GM18519 (cell line): ENCODE data around the gene IDH3G.

Experiments
- ATAC-seq: cut with Tn5 transposase; IDR thresholded peaks from one replicate; pipeline ENCODE4 v1.9.1; 2021; ENCODE audit warnings: mild to moderate bottlenecking, moderate library complexity; ENCODE audit not compliant: unreplicated experiment, low FRiP score

The IDH3G gene

DNA sequence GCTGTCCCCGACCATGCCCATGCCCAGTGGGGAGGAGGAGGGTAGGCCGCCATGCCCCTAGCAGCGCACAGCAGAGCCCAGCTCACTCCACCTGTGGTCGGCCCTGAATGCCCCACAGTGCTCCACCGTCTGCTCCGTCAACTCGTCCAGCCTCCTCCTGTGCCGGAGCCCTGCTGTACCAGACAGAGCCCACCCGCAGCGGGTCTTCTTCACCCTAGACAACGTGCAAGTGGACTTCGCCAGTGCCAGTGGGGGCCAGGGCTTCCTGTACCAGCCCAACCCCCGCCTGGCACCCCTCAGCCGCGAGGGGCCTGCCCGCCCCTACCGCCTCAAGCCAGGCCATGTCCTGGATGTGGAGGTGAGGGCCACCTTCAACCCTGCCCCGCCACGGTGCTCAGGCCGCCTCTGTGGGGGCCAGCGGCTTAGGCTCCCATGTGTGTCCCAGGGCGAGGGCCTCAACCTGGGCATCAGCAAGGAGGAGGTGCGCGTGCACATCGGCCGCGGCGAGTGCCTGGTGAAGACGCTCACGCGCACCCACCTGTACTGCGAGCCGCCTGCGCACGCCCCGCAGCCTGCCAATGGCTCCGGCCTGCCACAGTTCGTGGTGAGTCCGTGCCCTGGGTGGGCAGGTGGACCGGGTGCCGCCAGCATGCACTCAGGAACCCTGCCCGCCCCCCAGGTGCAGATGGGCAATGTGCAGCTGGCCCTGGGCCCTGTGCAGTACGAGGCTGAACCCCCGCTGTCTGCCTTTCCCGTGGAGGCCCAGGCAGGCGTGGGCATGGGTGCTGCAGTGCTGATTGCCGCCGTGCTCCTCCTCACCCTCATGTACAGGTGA is 20.2 kb downstream of the IDH3G start:
- ATAC-seq = no peak

DNA sequence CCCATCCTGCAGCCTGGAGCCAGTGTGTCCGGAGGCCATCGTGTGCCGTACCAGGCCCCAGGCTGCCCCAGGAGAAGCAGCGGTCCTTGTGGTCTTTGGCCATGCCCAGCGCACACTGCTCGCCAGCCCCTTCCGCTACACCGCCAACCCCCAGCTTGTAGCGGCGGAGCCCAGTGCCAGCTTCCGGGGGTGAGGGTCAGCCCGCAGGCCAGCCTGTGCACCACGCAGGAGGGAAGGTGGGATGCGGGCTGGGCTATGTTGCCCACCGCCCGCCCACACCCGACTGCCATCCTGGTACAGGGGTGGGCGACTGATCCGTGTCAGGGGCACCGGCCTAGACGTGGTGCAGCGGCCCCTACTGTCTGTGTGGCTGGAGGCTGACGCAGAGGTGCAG is 21.0 kb downstream of the IDH3G start:
- ATAC-seq = no peak

DNA sequence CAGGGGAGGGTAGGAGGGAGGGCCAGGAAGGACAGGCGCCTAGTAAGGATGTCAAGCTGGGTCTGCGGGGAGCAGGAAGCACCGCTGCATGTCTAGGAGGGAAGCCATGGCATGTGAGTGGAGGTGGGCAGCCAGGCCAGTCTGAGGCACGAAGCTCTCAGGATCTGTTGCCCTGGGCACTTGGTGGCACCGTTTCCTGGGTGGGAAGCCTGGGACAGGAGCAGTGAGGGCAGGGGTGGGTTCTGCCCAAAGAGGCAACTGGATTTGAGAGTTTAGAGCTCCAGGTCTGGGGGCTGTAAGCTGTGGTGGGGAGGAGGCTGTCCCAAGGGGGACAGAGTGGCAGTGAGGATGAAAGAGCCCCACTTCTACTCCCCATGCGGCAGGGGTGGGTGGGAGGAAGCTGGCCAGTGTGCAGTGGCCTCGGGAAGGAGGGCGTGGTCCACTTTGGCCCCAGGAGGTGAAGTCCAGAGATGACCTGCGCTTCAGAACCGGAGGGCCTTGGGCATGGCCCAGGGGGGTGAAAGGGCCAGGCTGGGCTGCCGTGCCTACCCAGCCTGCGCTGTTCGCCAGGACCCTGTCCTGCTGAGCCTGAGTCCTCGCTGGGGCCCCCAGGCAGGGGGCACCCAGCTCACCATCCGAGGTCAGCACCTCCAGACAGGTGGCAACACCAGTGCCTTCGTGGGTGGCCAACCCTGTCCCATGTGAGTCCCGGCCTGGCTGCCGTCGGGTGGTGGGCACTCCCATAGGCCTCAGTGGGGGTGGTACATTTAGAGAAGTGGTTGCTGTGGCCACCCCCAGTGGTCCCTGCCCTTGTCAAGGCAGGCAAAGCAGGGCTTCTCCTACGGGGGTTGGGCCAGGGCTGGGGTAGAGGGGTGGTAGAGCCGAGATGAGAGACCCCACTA is 21.6 kb downstream of the IDH3G start:
- no peak for ATAC-seq

DNA sequence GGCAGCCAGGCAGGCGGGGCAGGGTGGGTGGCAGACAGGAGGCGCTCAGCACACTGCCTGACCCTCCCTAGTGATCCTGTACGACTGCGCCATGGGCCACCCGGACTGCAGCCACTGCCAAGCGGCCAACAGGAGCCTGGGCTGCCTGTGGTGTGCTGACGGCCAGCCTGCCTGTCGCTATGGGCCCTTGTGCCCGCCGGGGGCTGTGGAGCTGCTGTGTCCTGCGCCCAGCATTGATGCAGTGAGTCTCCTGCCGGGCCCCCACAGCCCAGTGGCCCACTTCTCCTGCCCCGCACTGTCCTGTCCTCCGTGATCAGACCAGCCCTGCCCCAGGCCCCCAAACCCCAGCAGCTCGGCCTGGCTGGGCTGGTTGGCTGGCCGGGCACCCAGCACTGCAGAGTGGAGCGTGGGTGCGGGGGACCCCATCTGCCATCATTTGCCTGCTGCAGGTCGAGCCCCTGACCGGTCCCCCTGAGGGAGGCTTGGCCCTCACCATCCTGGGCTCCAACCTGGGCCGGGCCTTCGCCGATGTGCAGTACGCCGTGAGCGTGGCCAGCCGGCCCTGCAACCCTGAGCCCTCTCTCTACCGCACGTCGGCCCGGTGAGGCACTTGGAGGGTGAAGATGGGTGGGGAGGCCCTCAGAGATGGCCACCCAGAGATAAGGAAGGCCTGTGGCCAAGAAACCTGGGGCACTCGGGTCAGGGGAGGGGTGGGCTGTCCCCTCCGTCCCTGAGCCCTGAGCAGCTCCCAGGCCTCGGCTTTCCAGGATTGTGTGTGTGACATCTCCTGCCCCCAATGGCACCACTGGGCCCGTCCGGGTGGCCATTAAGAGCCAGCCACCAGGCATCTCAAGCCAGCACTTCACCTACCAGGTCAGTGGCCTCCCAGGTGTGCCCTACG is 22.5 kb downstream of the IDH3G start:
- ATAC-seq = no peak

DNA sequence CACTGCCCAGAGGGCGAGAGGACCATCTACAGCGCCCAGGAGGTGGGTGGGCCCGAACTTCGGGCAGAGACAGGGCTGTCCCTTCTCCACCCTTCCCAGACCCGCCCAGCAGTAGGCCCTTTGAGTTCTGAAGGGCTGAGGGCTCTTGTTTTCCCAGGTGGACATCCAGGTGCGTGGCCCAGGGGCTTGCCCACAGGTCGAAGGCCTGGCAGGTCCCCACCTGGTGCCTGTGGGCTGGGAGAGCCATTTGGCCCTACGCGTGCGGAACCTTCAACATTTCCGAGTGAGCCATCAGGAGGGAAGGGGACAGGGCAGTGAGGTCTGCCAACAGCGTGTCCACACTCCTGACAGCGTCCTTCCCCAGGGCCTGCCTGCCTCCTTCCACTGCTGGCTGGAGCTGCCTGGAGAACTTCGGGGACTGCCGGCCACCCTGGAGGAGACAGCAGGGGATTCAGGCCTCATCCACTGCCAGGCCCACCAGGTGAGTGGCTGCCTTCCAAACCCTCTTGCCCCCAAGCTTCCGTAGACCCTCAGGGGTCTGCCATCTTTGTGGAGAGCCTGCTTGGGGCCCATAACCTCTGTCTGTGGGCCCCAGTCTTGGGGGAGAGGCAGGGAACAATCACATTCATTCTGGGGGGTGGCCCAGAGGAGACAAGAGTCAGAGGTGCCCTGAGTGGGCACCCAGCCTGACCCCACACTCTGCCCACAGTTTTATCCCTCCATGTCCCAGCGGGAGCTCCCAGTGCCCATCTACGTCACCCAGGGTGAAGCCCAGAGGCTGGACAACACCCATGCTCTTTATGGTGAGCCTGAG is 23.4 kb downstream of the IDH3G start:
- no peak for ATAC-seq

DNA sequence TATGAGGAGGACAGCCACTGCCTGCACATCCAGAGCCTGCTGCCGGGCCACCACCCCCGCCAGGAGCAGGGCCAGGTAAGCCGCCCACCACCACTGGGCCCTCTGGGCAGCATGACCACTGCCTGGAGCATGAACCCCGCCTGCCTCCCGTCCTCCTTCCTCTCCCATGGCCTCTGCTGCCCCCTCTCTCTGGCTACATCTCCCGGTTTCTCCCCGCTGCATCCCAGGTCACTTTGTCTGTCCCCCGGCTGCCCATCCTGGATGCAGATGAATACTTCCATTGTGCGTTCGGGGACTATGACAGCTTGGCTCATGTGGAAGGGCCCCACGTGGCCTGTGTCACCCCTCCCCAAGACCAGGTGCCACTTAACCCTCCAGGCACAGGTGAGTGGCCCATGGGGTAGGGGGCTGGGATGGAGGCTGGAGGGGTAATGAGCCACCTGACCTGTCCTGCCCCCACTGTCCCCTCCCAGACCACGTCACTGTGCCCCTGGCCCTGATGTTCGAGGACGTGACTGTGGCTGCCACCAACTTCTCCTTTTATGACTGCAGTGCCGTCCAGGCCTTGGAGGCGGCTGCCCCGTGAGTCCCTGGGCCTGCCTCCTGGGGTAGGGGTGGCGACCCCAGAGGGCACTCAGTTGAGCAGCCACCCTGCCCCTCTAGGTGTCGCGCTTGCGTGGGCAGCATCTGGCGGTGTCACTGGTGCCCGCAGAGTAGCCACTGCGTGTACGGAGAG is 24.1 kb downstream of the IDH3G start:
- ATAC-seq = no peak

DNA sequence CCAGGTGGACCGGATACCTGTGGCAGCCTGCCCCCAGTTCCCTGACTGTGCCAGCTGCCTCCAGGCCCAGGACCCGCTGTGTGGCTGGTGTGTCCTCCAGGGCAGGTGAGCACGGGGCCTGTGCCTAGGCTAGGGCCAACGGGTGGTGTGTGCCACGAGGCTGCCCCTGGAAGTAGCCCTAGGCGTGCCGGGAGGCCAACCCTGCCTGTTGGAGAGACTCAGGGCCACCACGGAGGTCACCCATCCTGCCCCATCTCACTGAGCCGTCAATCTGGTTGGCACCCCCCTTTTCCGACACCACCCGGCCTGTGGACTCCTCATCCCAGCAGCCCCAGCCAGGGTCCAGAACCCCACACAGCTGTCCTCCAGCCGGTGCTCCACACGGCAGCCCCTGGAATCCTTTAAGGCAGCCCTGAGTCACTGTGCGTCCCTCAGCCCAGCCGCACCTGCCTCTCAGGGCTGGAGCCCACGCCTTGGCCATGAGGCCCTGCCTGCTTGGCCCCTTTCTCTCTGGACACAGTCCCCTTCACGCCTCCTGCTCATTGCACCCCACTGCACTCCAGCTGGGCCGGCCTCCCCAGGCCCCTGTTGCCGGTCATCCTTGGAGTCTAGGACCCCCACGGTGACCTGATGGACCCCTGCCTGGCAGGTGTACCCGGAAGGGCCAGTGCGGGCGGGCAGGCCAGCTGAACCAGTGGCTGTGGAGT is 24.9 kb downstream of the IDH3G start:
- ATAC-seq = no peak

DNA sequence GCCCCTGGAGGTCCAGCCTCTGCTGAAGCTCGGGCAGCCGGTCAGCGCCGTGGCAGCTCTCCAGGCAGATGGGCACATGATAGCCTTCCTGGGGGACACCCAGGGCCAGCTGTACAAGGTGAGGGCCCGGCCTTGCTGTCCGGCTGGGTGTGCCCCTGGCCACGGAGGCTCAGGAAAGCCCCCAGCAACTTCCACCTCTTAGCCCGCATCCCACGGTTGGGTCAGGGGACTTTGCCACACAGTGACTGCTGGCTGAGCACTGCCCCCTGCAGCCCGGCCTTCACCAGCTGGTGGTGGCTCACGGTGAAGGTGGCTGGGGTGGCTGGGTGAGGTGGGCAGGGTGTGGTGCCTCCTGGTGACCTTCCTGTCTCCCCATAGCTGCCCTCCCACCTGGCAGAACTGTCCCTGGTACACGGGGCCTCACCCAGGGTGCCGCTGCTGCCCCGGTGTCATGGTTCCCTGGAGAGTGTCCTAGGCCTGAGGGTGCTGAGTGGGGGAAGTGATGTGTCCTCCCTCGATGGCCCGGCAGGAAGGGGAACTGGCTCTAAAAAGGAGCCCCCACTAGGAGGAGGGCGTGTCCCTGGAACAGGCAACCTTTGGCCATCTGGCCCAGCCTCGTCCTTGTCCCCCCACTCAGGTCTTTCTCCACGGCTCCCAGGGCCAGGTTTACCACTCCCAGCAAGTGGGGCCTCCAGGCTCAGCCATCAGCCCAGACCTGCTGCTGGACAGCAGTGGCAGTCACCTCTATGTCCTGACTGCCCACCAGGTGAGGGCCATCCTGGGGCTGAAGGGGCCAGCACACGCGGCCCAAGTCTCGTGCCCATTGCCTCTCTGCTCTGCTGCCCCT is 25.6 kb downstream of the IDH3G start:
- ATAC-seq = no peak

DNA sequence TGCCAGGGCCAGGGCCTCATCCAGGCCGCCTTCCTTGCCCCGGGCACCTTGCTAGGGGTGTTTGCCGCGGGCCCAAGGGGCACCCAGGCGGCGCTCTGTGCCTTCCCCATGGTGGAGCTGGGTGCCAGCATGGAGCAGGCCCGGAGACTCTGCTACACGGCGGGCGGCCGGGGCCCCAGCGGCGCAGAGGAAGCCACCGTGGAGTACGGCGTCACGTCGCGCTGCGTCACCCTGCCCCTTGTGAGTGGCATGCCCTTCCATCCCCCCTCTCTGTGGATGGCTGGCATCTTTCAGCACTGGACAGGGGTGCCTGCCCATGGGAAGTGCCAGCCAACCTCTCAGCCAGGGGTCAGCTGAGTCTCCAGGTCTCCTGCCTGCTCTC is 26.5 kb downstream of the IDH3G start:
- no peak for ATAC-seq

DNA sequence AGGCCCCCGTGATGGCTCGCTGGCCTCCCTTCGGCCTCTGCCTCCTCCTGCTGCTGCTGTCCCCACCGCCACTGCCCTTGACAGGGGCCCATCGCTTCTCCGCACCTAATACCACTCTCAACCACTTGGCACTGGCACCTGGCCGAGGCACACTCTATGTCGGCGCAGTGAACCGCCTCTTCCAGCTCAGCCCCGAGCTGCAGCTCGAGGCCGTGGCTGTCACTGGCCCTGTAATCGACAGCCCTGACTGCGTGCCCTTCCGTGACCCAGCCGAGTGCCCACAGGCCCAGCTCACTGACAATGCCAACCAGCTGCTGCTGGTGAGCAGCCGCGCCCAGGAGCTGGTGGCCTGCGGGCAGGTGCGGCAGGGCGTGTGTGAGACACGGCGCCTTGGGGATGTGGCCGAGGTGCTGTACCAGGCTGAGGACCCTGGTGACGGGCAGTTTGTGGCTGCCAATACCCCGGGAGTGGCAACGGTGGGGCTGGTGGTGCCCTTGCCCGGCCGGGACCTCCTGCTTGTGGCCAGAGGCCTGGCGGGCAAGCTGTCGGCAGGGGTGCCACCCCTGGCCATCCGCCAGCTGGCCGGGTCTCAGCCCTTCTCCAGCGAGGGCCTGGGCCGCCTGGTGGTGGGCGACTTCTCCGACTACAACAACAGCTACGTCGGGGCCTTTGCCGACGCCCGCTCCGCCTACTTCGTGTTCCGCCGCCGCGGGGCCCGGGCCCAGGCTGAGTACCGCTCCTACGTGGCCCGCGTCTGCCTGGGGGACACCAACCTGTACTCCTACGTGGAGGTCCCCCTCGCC is 27.1 kb downstream of the IDH3G start:
- no peak for ATAC-seq

DNA sequence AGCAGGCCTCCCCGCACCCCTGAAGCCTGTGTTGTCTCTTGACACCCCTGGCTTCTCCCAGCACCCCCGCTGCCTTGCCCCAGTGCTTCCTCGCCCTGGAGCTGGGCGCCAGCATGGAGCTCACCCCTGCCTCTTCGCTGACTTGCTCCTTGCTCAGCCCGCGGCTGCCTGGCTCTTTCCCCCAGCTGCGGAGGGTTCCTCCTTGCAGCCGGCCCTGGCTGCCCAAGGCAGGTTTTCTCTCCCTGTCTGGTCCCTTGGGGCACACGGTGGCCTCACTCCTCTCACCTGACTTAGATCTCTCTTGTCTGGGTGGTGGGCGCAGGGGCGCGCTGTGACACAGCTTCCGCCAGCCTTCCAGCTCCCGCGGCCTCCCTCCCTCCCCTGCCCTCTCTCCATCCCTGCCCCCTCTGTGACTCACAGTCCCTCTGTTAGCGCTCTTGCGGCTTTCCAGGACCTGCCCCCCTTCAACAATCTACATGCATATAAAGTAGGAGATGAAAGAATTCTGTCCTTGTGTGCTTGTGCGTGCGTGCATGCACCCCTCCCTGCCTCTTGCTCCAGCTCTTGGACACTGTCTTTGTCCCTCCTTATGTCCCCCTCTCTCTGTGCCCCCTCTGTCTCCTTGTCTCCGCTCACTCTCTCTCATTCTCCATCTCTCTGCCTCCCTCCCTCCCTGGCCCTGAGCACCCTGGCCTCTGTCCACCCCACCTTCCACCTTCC is 27.9 kb downstream of the IDH3G start:
- no peak for ATAC-seq

DNA sequence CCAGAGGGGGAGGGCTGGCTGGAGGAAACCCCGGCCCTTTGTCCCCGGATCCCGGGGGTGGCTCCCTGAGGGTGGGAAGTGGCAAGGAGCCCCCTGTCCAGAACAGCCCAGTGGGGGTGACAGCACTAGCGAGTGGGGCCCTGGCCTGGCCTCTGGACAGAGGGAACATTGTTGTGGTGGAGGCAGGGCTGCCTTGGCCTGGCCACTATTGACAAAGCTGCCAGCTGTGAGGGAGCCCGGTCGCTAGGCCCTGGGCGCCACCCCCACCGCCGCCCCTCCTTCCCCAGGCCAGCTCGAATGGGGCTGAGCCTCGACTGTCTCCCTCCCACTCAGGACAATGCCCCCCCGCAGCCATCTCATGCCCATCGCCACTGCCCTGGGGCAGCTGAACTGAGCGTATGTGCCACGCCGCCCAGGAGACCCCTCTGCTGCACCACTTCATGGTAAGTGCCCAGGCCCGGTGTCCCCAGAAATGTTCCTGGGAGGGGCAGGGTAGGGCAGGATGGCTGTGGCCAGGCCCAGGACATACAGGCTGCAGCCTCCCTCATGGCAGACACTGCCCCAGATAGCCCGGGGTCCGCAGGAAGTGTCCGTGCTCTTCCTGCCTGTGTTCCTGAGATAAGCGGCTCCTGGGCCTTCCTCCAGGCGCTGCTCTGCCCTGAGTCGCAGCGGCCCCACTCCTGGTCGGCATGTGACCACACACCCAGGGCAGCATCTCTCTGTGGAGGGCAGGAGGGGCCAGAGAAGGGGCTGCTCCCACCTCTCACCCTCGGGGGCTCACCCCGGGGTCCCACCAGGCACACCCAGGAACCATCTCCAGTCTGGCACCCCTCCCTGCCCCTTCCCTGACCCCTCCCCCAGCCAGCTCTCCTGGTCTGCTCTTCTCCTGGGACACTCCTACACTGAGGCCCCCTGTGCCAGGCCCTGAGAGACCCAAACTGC is 28.8 kb downstream of the IDH3G start:
- ATAC-seq = no peak

DNA sequence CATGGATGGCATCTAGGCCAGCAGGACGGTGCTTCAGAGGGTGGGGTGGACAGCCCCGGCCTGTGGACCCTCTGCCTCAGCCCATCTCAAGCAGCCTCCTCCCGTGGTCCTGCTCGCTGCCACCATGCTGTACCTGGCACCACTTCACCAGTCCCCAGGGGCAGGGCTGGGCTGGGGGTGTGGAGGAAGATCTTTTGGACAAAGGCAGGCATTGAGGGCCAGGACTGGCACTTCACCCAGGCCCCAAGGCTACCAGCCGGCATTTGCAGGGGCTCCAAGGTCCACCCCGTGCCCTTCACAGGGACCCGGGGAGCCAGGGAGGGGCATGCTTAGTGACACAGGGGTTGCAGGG is 29.4 kb downstream of the IDH3G start:
- ATAC-seq = no peak

DNA sequence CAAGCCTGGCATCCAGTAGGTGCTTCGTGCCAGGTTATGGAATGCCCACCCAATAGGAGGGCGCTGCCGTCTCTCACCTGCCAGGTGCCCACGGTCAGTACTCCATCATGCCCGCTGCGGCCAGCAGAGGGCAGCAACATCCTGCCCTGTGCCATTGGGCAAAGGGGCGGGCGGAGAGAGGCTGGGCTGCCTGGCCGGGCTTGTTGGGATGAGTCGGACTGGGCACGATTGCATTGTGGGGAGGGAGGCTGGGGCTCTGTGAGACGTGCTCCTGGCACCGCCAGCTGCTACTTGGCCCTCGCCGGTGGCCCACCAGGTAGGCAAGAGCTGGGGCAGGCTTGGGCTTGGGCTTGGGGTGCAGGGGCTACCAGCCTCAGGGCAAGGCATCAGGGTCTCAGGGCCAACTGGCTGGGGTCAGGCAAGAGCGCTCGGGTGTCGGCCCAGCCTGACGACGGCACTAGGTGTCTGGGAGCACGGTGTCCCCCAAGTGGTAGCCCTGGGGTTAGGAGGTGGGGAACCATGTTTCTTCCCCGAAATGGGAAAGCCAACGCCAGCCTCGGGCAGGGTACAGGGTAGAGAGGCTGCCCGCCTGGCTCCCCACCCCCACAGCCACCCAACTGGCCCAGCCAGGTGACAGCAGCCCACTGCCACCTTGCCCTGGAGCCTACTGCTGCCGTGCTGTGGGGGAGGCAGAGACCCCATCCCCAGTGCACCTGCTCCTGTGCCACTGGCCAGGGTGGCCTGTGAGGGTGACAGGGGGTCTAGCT is 30.0 kb downstream of the IDH3G start, which contains the start of gene PLXNB3:
PLXNB3 (plus strand) TSS at position 261 of the 767 bp plus-strand sequence. CDS start 1,287 bp downstream, outside the sequence.
- ATAC-seq = no peak
